ENCODE data around the gene CCDC9.

CCDC9 gene

DNA sequence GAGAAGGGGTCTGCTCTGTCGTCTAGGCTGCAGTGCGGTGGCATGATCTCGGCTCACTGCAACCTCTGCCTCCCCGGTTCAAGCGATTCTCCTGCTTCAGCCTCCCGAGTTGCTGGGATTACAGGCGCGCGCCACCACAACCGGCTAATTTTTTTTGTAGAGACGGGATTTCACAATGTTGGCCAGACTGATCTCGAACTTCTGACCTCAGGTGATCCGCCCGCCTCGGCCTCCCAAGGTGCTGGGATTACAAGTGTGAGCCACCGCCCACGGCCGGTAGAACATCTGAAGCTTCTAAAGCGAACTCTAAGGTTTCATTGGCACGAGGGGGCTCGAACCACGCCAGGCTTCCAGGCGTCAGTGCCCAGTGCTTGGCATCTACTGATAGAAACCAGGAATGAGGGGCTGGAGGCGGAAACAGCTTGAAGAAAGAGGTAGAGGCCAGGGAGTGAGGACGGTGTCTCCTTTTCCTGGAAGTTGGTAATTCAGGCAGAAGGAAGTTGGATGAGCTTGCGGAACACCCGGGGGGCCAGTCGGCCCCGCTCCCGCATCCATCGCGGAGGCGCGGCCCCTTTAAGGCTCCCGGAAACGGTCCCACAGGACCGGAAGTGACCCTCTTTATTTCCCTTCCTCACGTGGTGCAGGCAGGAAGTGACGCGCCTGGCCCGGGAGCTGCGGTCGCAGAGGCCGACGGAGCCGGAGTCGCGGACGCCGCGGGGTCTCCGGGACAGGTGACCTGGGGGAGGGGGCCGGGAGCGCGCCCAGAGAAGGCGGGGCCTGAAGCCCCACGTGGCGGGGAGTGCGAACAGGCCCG, at the start of gene CCDC9:
CCDC9 (plus strand) TSS at position 647 of the 814 bp plus-strand sequence. CDS start 1,876 bp downstream, outside the sequence.
- DNase-seq (ENCODE audit: low read depth in 2 of 2), result peak; percentile 93 to 95

DNA sequence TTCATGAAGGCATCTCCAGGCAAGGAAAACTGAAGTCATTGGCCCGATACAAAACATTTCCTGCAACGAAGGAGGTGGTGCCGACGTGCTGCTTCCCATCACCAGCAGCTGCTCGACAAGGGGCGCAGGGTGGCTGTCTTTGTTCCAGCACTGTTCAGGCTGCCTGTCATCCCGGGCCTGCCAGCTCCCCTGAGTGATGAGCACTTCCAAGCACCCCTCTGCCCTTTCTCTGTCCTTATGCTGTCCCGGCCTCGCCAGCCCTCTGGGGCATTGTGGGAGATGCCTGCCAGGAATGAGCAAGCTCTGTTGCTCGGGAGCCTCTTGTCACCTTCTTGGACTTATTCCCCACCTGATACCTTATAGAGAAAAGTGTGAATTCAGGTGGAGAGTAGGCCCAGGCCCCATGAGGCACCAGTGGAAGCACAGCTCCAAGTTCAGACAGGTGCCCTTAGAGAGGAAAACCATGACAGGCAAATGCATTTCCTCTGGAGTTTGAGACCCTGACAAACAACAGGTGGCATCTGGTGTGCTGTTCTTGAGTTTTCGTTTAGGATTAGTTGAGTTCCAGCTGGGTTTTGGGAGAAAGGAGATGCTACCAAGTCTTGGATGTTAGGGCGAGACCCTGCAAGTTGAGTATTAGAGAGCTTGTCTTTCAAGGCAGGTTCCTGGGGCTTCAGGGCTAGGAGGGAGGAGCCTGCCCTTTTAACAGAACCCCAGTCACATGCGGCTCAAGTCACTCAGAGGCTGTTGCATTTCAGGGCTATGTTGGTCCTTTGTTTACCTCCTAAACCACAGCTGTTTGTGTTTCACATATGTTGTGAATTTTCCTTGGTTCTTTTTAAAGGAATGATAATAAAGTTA, 46.8 kb upstream of the CCDC9 start:
- no peak for DNase-seq (ENCODE audit: low read depth in 2 of 2)

GRCh38 chr19:47210180-47210490, 46.2 kb upstream of the CCDC9 start:
- DNase-seq (ENCODE audit: low read depth in 2 of 2), result no peak

- peak; percentile 68 to 73 for DNase-seq (ENCODE audit: low read depth in 2 of 2)
These were observed 45.5 kb upstream of the CCDC9 start for GRCh38 chr19:47210689-47211316.

- no peak for DNase-seq (ENCODE audit: low read depth in 2 of 2)
These were observed 40.7 kb upstream of the CCDC9 start for GRCh38 chr19:47215581-47215980.

- no peak for DNase-seq (ENCODE audit: low read depth in 2 of 2)
These were observed 35.1 kb upstream of the CCDC9 start for GRCh38 chr19:47221080-47221841.

GRCh38 chr19:47221890-47222289, 34.4 kb upstream of the CCDC9 start:
- no peak for DNase-seq (ENCODE audit: low read depth in 2 of 2)

DNA sequence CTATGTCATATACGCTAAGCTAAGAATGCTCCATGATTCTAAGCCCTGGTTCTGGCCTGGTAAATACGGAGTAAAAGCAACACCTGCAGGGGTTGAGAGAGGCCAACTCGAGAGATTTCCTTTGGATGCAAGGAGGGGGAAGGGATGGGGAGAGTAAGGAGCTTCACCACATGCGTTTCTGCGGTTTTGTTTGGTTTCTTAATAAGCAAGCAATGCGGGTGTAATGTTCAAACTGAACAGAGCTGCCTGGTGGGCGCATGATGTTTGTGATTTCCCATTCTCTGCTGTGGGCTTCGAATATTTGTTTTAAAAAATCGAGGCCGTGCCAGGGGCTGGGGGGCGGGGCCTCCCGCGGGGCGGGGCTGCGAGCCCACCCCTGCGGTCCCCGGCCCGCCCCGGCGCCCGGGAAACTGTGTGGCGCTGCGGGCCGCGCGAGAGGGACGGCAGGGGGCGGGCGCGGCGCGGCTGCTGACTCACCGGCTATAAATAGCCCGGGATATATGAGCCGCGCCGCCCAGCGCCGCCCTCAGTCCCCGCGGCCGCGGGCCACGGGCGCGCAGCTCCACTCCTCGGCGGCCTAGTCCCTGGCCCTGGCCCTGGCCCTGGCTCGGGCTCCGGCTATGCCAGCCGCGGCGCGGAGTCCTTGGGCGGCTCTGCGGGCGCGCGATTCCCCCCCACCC, 30.4 kb upstream of the CCDC9 start:
- DNase-seq (ENCODE audit: low read depth in 2 of 2), result peak; percentile 77 to 80

DNA sequence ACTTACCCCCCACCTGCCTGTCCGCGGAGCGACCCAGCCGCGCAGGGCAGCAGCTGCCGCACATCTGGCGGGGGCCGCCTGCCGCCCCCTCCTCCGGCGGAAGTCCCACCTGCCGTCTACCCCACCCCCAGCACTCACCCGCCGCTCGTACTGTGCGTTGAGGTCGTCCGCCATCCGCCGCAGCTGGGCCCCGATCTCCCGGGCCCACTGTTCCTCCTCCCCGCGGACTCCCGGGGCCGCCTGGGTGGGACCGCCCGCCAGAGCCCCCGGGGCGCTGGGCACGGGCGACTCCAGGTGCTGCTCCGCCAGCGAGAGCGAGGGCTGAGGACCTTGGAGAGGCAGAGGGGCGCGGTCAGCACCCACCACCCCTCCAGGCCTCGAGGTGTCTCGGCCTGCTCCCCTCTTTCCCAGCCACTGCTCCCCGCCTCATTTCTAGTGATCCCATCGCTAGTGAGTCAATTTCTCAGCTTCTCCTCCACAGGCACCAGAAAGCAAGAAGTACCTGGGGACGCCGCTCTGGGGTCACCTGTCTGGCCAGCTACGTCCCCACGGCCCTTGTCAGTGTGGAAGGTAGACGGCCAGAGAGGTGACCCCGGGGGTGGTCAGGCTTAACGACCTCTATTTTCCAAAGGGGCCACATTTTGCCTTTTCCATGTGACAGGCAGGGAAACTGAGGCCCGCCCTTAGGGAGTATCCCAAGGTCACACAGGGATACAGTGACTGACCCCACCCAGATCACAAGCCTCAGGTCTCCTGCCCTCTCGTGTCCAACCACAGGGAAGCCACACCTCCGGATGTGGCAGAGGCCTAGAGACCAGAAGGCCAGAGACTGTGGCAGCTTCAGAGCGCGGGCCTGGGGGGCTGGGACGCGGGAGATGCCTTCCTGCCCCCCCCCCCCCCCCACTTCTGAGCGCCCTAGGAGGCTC, 29.6 kb upstream of the CCDC9 start:
- DNase-seq (ENCODE audit: low read depth in 2 of 2), result no peak

DNA sequence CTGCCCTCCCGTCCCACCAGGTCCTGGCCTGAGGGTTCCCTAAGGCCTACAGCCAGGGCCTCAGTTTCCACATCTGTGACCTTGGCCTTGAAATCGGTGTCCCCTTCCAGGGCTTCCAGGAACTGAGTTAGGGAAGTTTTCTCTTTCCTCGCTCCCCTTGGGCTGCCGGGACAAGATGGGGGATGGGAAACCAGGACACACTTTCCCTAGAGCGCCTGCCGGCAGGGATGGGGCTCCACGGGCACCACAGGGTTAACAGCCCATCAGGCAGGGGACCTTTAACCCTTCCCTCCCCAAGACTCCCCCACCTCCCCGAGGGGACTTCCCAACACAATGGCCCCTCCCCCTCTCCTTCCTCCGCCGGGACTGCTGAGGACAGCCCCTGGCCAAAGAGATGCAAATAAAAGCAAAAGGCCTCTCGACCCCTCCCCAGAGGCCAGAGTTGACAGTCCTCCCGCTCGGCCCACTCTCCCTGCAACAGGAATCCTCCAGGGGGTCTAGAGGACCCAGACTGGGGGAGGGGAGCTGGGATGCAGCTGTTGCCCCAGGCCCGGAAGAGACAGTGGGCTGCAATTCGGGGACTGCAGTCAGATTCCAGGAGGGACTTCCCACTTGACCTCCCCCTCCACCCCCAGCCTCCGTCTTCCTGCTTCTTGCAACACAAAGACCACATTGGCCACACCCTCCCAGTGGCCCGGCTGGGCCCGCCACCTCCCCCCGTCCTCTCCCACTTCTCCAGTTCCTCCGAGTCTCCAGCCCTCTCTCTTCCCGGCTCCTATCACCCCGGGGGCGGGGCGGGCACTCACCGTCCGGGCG, 28.8 kb upstream of the CCDC9 start:
- DNase-seq (ENCODE audit: low read depth in 2 of 2), result no peak

- DNase-seq (ENCODE audit: low read depth in 2 of 2), result no peak
These were observed 28.0 kb upstream of the CCDC9 start for GRCh38 chr19:47228168-47228936.

- DNase-seq (ENCODE audit: low read depth in 2 of 2), result no peak
These were observed 27.2 kb upstream of the CCDC9 start for GRCh38 chr19:47228937-47229675.

DNA sequence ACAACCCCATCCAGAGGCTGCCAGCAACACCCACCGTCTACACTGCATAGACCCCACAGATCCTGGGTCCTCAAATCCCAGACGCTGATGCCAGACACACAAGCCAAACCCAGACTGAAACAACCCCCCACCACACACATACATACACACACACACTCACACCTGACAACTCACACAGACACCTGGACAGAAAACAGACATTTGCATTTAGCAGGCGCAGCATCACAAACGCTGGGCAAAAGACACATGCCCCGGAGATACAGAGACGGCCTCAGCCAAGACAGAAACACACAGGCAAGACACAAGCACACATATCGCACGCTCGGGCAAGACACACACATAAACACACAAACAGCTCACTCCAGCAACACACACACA, 26.7 kb upstream of the CCDC9 start:
- no peak for DNase-seq (ENCODE audit: low read depth in 2 of 2)

DNA sequence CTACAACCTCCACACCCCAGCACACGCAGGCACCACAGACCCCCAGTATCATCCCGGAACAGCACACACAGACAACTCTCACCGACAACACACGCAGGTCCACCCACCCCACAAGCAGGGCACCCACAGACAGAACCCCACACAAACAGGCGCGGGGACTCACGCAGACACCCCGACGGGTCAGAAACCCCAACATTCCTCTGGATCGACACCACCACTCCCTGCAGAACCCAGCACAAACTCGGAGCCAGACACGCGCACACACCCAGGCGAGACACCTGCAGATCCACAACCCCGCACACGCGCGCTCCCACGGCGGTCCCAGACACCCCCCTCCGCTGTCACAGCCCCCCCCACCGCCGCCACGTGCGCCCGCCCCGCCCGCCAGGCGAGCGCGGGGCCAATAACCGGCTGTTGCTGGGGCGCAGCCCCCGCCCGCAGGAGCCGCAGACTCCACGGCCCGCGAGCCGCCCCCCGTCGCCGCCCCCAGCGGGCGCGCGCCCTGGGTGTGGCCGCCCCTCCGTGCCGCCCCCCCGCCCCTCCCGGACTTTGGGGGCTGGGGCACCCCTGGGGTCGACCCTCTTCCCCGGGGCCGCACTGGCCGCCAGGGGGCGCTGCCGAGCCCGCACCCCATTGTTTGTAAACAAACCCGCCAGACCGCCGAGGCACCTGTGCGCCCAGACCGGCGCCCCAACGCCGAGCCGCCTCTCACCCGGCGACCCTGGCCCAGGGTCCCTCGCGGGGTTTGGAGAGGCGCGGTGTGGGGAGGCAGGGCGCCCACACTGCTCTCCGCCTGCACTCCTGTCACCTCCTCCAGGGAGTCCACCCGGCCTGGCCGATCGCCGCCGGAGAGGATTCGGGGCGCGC, 26.0 kb upstream of the CCDC9 start:
- peak; percentile 62 to 76 for DNase-seq (ENCODE audit: low read depth in 2 of 2)

DNA sequence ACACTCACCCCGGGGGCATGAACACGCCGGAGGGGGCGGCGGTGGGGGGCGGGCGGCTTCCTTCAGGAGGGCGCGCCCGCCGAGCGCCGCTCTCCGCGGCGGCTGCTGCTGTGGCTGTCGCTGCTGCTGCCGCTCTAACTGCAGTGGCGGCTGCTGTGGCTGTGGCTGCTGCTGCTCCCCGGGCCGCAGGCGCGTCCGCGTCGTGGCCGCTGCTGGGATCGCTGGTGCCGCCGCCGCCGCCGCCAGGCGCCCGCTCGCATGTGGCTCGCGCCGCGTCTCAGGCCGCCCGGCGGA, 25.5 kb upstream of the CCDC9 start, which contains the start of gene BBC3:
BBC3 (minus strand) TSS at position 279 of the 294 bp plus-strand sequence. CDS start 2,768 bp downstream, outside the sequence.
- DNase-seq (ENCODE audit: low read depth in 2 of 2), result no peak

GRCh38 chr19:47231215-47232054, 24.9 kb upstream of the CCDC9 start:
- DNase-seq (ENCODE audit: low read depth in 2 of 2), result peak; percentile 83 to 86

Measured in stimulated activated CD4-positive, alpha-beta T cell treated with anti-CD3 and anti-CD28 coated beads, Interleukin-4, amount 100 ng/mL, for 48 hours (primary cell).